ENCODE results near the gene METTL13.

DNA sequence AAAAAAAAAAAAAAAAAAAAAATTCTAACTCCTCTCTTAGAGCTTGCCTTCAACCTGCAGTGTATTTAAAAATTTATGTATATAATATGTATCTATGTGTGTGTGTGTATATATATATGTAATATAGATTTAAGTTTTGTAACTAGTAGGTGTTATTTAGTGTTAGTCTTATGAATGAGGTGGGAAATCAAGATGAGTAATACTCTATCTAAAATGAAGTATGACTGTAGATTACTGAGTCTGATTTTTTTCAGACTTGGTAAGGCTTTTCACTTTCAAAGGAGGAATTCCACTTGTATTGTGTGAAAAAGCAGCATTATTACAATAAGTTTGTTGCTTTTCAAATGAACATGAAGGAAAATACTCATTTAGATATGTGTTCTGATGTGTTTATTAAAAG, 54.4 kb downstream of the METTL13 start:
- TF ChIP-seq CTCF (conservative IDR thresholded peaks at IDR 0.05; ENCODE audit: low read depth, low read length) (no peak), EZH2 (IDR thresholded peaks at IDR 0.05; ENCODE audit: low read length, unreplicated experiment) (no peak)
